Jurkat, Clone E6-1 (cell line): ENCODE data around the gene L3MBTL4.

Source experiments
- DNase-seq: peaks from one replicate; pipeline ENCODE4 v3.0.0-alpha.2; 2011; ENCODE audit warnings: low read depth, low spot score
- H3K4me3 ChIP-seq: 2 replicates; pipeline ENCODE4 v1.5.1; 2011; ENCODE audit warnings: mild to moderate bottlenecking, low read length, control low read depth, moderate library complexity

L3MBTL4 gene

DNA sequence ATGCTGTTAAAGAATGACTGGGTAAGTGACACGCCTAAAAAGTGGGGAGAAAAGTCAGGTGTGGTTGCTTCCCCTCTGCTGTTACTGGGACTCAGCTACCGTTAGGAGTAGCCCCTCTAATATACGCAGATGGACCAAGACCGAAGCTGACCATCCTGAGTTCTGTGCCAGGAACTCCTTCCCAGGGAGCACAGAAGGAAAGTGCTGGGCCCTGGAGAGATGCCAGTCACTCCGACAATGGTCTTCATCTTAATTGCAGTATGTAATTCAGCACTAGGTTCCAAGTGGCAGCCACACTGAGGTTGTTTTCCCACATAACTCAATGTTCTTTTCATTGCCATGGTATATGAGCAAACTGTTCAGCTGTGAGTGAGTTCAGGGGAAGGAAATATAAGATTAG, 499.8 kb downstream of the L3MBTL4 start:
- no peak overlapping the region for H3K4me3 ChIP-seq
- DNase-seq, result no peak

DNA sequence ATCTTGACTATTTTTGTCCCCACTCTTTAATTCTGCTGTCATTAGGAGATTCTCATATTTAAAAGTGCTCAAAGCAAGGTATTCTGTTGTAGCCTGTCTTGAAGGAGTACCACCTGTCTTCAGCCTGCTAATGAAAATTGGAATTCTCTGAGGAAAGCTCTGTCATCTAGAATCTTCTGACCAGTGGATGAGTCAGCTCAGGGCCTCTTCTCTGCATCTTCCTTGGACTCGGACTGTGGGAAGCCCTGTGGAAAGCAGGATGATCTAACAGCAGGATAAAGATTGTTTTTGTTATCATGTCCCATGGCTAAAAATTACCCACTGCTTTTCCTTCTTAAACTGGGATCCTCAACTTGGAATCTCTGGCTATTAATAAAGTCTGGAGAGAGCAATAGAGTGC, 500.7 kb downstream of the L3MBTL4 start:
- H3K4me3 ChIP-seq, result no peak overlapping the region
- DNase-seq, result no peak

GRCh38 chr18:5912566-5912965, 502.1 kb downstream of the L3MBTL4 start:
- H3K4me3 ChIP-seq, result no peak overlapping the region
- no peak for DNase-seq

DNA sequence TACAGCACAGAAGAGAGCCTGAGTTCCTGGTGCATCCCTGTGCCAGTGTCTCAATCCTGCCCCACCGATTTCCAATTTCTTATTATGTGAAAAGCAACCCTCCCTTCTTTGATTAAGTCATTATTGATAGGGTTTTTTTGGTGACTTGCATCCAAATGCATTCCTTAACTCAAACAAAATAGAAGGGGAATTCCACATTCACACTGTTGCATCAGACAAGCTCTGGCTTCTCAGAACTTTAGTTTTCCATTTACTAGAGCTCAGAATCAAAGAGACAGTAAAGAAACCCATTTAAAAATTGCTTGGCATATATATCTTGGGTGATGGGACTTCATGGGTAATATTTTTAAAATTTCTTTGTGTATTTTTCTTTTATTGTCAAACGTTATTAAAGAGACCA, 505.6 kb downstream of the L3MBTL4 start:
- H3K4me3 ChIP-seq, result no peak overlapping the region
- DNase-seq, result no peak
